GM18951 (cell line): Measurements from ENCODE around the gene H2AZ1.

Source experiments
- POLR2A ChIP-seq: IDR thresholded peaks from 4 replicates; pipeline ENCODE4 v1.6.1; 2011; ENCODE audit warnings: mild to moderate bottlenecking; ENCODE audit not compliant: insufficient read length, insufficient read depth; ENCODE audit errors: extremely low read depth
- in situ Hi-C: fragments of 300-500 bp; cut with MboI; formaldehyde crosslinking; loops from one replicate; pipeline ENCODE4 v1.12.0; 2022; ENCODE audit warnings: low sequenced_read_pairs, mixed read lengths, inconsistent platforms; ENCODE audit not compliant: unreplicated experiment

H2AZ1 gene

DNA sequence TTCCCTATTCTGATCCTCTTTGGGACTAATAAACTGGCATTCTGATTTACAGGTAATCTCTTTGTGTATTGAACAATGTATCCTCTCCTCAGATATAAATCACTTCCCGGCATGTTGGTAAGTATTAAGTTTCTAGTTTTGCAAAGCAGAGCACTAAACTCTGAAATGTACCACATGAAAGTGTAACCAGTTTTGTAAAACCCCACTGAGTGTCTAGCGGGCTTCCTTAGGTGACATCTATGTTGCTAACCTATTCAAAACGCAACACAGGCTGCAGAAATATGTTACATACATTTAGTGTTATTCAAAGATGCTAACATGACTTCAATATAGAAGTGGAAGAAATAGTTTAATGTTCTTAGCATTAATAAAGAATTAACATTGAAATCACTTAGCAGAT is 28.9 kb downstream of the H2AZ1 start:
- no peak for TF ChIP-seq POLR2A
- in situ Hi-C loops = no loop called here

DNA sequence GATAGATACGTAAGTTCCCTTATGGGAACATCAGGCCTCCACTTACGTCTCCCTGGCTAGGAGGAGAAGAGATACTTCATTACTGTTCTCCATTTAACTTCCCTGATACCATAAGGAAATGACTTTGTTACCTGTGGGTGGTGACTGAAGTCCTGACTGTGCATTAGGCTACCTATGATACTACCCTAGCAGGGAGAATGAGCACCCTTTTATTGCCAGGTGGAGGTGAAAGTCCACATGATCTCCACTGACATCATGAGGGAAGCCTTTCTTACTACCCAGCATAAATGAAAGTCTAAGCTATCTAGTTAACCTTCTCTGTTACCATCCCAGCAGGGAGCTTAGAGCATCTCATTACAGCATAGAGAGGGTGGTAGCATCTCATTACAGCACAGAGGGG is 31.4 kb downstream of the H2AZ1 start:
- in situ Hi-C loops = no loop called here
- TF ChIP-seq POLR2A = no peak

DNA sequence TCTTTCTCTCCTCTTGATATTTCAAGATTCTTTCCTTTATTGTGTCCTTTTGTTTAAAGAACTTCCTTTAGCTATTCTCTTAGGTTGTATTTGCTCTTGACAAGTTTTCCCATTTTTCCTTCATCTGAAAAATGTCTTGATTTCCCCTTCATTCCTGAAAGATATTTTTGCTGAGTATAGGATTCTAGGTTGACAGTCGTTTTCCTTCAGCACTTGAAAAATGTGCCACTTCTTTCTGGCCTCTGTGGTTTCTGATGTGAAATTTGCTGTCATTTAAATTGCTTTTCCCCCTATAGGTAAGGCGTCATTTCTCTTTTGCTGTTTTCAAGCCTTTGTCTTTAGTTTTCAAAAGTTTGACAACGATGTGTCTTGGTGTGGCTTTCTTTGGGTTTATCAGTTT is 32.5 kb downstream of the H2AZ1 start:
- in situ Hi-C loops = no loop called here
- no peak for TF ChIP-seq POLR2A

DNA sequence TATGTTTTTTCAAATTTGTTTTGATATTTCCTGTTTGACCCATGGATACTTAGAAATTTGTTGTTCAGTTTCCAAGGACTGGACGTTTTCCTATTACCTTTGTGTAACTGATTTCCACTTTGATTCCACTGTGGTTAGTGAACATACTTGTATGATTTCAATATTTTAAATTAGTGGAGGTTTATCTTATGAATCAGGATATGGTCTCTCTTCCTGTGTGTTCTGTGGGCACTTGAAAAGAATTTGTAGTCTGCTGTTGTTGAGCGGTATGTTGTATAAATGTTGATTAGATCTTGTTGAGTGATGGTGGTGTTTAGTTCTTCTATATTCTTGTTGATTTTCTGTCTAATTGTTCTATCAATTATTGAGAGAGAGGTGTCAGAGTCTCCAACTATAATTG is 34.6 kb downstream of the H2AZ1 start:
- in situ Hi-C loops = no loop called here
- no peak for TF ChIP-seq POLR2A
